Stimulated activated CD4-positive, alpha-beta T cell treated with anti-CD3 and anti-CD28 coated beads, Interleukin-1b, Interleukin-23, amount 100 ng/mL, for 1 hour (primary cell): ENCODE data around the gene BEND5.

Experiments used
- DNase-seq, 2 donors: peaks; one replicate each; pipeline ENCODE4 v3.0.0-alpha.2; 2020; ENCODE audit warnings: low read depth in 2 of 2

BEND5 gene

GRCh38 chr1:48776393-48777218 lies at the start of gene BEND5:
BEND5 (minus strand) TSS chr1:48776891; CDS start chr1:48776831, 60 bp downstream.
- DNase-seq: peak in 1 of 2 donors; percentile 11

DNA sequence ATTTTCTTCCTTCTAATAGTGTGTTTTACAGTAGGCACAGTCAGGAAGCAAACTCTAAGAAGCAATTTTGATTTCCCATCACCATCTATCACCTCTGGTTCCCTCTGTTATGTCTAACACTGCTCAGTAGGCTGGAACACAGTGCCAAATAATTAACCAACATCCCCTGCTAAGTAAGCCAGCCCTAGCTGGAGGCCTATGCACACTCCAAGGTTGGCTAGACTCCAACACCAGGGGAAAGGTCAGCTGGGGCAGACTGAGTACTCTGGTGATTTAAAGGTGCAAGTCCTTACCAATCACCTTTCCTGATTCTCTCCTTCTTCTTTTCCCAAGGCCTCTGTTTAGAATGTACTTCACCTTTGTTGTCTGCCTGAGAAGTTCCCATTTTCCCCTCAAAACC lies 46.5 kb upstream of the BEND5 start:
- DNase-seq: no peak

DNA sequence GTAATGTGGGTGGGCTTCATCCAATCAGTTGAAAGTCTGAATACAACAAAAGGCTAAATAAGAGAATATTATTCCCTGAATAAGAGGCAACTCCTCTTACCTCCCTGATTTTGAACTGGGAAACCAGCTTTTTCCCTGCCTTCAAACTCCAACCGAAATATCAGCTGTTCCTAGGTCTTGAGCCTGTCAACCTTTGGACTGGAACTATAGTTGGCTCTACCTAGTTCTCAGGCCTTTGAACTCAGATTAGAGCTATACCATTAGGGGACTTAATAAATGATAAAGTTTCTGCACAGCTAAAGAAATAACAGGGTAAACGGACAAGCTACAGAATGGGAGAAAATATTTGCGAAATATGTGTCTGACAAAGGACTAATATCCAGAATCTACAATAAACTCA lies 43.8 kb upstream of the BEND5 start:
- no peak for DNase-seq

GRCh38 chr1:48817505-48818114 lies 40.9 kb upstream of the BEND5 start:
- DNase-seq: no peak

DNA sequence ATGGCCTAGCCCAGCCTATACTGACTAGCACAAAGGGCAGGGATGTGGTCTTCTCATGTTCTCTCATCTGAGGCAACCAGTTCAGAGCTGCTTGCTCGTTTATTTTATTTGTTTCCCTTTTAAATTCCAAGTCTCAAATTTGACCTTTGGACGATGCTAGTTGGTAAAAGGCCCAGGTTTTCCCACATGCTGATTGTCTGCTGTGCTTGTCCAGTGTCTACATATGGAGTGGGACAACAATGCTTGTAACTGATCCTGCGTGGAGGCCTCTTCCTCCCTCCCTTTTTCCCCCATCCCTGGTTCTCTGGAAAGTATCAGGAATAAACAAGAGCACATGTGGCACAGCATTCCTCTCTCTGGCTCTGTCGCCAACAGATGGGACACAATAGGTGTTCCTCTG lies 34.0 kb upstream of the BEND5 start:
- DNase-seq: no peak

- no peak for DNase-seq
Measured at GRCh38 chr1:48808496-48808895, 31.8 kb upstream of the BEND5 start.

GRCh38 chr1:48807554-48808260 lies 31.0 kb upstream of the BEND5 start:
- DNase-seq: no peak

DNA sequence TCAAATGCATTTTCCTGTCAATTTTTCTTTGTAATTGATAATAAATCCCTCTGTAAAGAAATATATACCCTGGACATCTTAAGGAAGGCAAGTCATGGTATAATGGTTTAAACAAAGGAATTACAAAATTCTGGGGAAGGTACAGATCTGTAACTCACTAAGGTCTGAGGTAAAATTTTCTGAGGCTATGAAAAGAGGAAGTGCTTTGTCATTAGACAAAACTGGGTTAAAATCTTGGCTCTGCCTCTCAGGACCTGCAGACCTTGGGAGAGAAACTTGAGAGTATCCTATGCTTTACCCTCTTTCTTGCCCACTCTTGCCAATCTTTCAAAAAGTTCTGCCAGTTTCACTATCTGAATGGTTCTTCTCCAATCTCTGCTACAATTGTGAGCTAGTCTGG lies 26.8 kb upstream of the BEND5 start:
- no peak for DNase-seq

GRCh38 chr1:48794816-48795215 lies 18.1 kb upstream of the BEND5 start:
- no peak for DNase-seq

DNA sequence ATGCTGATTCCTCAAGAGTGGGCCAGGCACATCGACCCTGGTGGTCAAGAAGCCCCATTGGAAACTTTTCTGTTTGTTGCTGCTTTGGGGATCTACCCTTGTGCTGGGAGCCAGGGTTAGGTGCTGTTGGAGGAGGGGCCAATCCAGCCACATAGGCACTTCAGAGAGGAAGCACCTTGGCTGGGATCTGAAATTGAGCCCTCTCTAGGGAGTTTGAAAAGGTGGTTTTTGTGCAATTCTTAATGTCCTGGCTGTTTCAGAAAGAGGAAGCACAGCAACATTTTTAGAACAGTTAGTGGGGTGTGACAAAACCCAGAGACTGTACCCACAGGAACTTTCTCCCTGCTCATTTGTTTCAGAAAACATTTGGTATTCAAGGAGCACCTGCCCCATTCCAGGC lies 17.2 kb upstream of the BEND5 start:
- no peak for DNase-seq

DNA sequence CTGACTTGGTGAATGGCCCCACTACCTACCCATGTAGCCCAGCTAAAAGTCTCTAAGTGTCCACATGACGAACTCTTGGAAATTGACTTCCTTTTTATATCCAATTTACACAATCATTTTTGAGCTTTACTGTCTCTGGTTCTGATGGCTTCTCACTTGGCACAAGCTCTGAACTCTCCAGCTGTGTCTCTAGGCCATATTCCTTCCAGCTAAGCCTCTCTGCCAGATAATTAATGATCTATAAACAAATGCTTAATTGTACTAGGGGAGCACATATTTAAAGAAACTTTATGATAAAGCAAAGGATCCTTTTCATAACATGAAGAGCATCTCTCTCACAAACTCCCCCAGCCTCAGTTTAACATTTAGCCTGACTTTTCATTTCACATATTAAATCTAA lies 16.3 kb upstream of the BEND5 start:
- no peak for DNase-seq

GRCh38 chr1:48790397-48790796 lies 13.7 kb upstream of the BEND5 start:
- no peak for DNase-seq

DNA sequence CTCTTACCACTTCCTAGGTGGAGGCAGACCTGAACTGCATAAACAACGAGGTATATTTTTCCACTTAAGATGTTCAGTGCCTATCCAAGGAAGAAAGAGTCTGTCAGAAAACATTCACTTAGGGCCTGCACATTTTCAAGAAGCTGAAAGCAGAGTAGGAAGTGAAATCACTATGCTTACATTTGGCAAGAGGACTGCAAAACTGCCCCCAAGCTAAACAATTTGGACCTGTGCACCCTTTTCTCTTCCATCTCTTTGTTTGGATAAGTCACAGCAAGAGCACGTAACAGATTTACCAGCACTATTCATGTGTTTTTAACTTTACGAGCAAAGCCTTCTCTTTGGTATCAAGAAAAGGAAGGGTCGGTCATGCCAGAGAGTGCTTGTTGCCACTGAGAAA lies 13.2 kb upstream of the BEND5 start:
- no peak for DNase-seq

DNA sequence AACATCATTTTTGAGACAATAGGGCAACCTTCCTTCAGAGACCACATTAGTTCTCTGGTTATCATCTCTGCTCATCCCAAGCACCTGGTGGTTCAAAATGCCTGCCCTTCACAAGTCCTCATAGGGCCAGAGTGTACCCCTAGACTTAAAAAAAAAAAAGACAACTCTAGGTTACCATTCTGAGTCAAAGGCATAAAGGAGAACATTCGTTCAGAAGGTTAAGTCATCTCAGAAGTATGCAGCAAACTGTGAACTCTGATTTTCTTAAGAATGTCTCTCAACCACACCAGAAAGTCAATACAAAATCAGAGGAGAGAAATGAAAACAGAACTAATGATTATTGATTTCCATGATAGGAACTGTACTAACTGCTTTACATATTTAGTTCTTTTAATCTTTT lies 9.2 kb upstream of the BEND5 start:
- DNase-seq: no peak

DNA sequence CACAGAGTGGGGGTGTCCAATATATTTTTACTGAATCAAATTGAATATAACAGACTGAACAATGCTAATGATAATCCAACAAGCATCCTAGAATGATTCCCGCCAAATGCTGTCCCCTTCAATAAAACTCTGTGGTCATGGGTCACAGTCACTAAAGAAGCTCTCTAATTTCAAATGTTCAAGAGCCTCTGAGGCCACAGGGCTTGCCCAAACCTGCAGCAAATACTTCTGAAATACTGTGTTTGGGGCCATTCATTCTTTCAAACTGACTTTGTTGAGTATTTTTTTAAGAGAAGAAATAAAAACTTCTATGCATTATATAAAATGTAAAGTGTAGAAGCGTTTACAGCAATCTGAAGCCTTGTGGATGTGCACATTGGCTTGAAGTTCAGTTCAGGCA lies 7.6 kb upstream of the BEND5 start:
- DNase-seq: no peak

- DNase-seq: no peak
Measured at GRCh38 chr1:48777219-48777895, 666 bp upstream of the BEND5 start.

DNA sequence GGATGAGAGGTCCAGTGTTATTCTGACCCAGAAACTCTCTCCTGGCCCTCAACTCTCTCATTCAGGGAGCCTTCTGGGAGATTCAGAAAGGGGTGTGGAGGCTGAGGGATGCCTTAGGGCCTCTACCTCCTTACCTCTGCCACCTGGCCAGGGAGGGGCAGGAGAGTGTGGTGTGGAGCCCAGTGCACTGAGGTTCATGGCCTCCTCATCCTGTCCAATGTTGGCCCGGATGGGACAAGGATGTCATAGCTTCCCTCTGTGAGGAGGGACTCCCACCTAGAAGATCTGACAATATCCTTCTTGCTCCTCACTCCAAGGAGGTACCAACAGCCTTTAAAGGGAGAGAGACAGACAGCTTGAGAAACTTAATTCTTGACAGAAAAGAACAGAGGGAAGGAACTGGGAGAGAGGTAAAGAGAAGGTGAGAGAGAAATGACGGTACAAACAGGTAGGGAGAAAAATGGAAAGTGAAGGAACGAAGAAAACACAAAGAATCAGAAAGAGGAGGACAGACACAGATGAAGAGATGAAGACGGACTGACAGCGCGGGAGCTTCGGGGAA lies 779 bp downstream of the BEND5 start:
- no peak for DNase-seq

- DNase-seq: no peak
Measured at GRCh38 chr1:48773133-48773532, 3.6 kb downstream of the BEND5 start.

GRCh38 chr1:48772211-48772610 lies 4.5 kb downstream of the BEND5 start:
- no peak for DNase-seq

GRCh38 chr1:48771561-48771960 lies 5.1 kb downstream of the BEND5 start:
- DNase-seq: no peak

- no peak for DNase-seq
Measured at GRCh38 chr1:48767975-48768510, 8.6 kb downstream of the BEND5 start.

GRCh38 chr1:48765335-48765734 lies 11.4 kb downstream of the BEND5 start:
- no peak for DNase-seq
